Dendritic cell treated with granulocyte-macrophage colony-stimulating factor and Interleukin-4, amounts not matched to agents 40 ng/mL and 50 ng/mL, for 4 days (primary cell): ENCODE measurements around the gene ENOX1.

Source experiments
- H3K27ac Mint-ChIP-seq: one replicate; pipeline ENCODE4 v1.8.0; 2022; ENCODE audit warnings: mild to moderate bottlenecking, mixed read lengths
- H3K27me3 Mint-ChIP-seq: one replicate; pipeline ENCODE4 v1.8.0; 2022; ENCODE audit warnings: mild to moderate bottlenecking, mixed read lengths
- H3K36me3 Mint-ChIP-seq: one replicate; pipeline ENCODE4 v1.8.0; 2022; ENCODE audit warnings: low read depth, mixed read lengths
- H3K4me1 Mint-ChIP-seq: one replicate; pipeline ENCODE4 v1.8.0; 2022; ENCODE audit warnings: low read depth, mixed read lengths
- H3K4me3 Mint-ChIP-seq: one replicate; pipeline ENCODE4 v1.8.0; 2022; ENCODE audit warnings: mild to moderate bottlenecking, moderate library complexity, mixed read lengths
- H3K9me3 Mint-ChIP-seq: one replicate; pipeline ENCODE4 v1.8.0; 2022; ENCODE audit warnings: mixed read lengths
- intact Hi-C: fragments of 100-400 bp; cut with micrococcal nuclease; formaldehyde crosslinking; loops from one replicate; pipeline ENCODE4 v1.15.0; 2022

ENOX1 gene

GRCh38 chr13:43206838-43207237, 579.9 kb downstream of the ENOX1 start:
- no peaks in the 10 kb centered on the region for H3K36me3 Mint-ChIP-seq
- no peak overlapping the region for H3K4me3 Mint-ChIP-seq
- H3K9me3 Mint-ChIP-seq = peaks cover 9% of the 10 kb centered on the region
- H3K4me1 Mint-ChIP-seq = no peaks in the 10 kb centered on the region
- no peaks in the 10 kb centered on the region for H3K27me3 Mint-ChIP-seq
- H3K27ac Mint-ChIP-seq = no peak overlapping the region
- intact Hi-C loops = no loop called here

GRCh38 chr13:43205416-43205815, 581.4 kb downstream of the ENOX1 start:
- Mint-ChIP-seq H3K4me1 (no peaks in the 10 kb centered on the region), H3K36me3 (no peaks in the 10 kb centered on the region), H3K27ac (no peak overlapping the region), H3K4me3 (no peak overlapping the region), H3K27me3 (no peaks in the 10 kb centered on the region), H3K9me3 (peaks cover 9% of the 10 kb centered on the region)
- intact Hi-C loops = no loop called here

GRCh38 chr13:43204591-43204990, 582.2 kb downstream of the ENOX1 start:
- Mint-ChIP-seq H3K4me1 (no peaks in the 10 kb centered on the region), H3K36me3 (no peaks in the 10 kb centered on the region), H3K9me3 (peaks cover 9% of the 10 kb centered on the region), H3K27me3 (peaks cover 2% of the 10 kb centered on the region), H3K4me3 (no peak overlapping the region), H3K27ac (no peak overlapping the region)
- intact Hi-C loops = no loop called here

- H3K27ac Mint-ChIP-seq = no peak overlapping the region
Observed at GRCh38 chr13:43203781-43204180, 583.0 kb downstream of the ENOX1 start.

GRCh38 chr13:43200736-43201135, 586.0 kb downstream of the ENOX1 start:
- no peak overlapping the region for H3K4me3 Mint-ChIP-seq
- H3K9me3 Mint-ChIP-seq = peaks cover 9% of the 10 kb centered on the region
- intact Hi-C loops = no loop called here
- no peaks in the 10 kb centered on the region for H3K4me1 Mint-ChIP-seq
- no peak overlapping the region for H3K27ac Mint-ChIP-seq
- H3K27me3 Mint-ChIP-seq = peaks cover 2% of the 10 kb centered on the region
- no peaks in the 10 kb centered on the region for H3K36me3 Mint-ChIP-seq

More at GRCh38 chr13:43203781-43204180, 583.0 kb downstream of the ENOX1 start:
- intact Hi-C loops = no loop called here
- Mint-ChIP-seq H3K36me3 (no peaks in the 10 kb centered on the region), H3K4me3 (no peak overlapping the region), H3K27me3 (peaks cover 2% of the 10 kb centered on the region), H3K9me3 (peaks cover 9% of the 10 kb centered on the region), H3K4me1 (no peaks in the 10 kb centered on the region)

GRCh38 chr13:43200307-43200706, 586.5 kb downstream of the ENOX1 start:
- Mint-ChIP-seq H3K27ac (no peak overlapping the region), H3K4me3 (no peak overlapping the region), H3K36me3 (no peaks in the 10 kb centered on the region), H3K9me3 (peaks cover 9% of the 10 kb centered on the region), H3K4me1 (no peaks in the 10 kb centered on the region), H3K27me3 (peaks cover 2% of the 10 kb centered on the region)
- intact Hi-C loops = no loop called here

- Mint-ChIP-seq H3K4me3 (no peak overlapping the region), H3K27ac (no peak overlapping the region), H3K4me1 (no peaks in the 10 kb centered on the region), H3K27me3 (peaks cover 6% of the 10 kb centered on the region), H3K36me3 (no peaks in the 10 kb centered on the region), H3K9me3 (no peaks in the 10 kb centered on the region)
- intact Hi-C loops = no loop called here
Observed at GRCh38 chr13:43196750-43197370, 589.9 kb downstream of the ENOX1 start.

- peaks cover 6% of the 10 kb centered on the region for H3K27me3 Mint-ChIP-seq
- no peak overlapping the region for H3K27ac Mint-ChIP-seq
- no peaks in the 10 kb centered on the region for H3K4me1 Mint-ChIP-seq
- H3K4me3 Mint-ChIP-seq = no peak overlapping the region
- no peaks in the 10 kb centered on the region for H3K9me3 Mint-ChIP-seq
- H3K36me3 Mint-ChIP-seq = no peaks in the 10 kb centered on the region
- intact Hi-C loops = no loop called here
Observed at GRCh38 chr13:43196086-43196621, 590.6 kb downstream of the ENOX1 start.

- Mint-ChIP-seq H3K27me3 (peaks cover 6% of the 10 kb centered on the region), H3K4me1 (no peaks in the 10 kb centered on the region), H3K36me3 (no peaks in the 10 kb centered on the region), H3K4me3 (no peak overlapping the region), H3K27ac (no peak overlapping the region), H3K9me3 (no peaks in the 10 kb centered on the region)
- intact Hi-C loops = no loop called here
Observed at GRCh38 chr13:43195551-43195950, 591.2 kb downstream of the ENOX1 start.

- Mint-ChIP-seq H3K4me1 (no peaks in the 10 kb centered on the region), H3K36me3 (no peaks in the 10 kb centered on the region), H3K27me3 (peaks cover 4% of the 10 kb centered on the region), H3K4me3 (no peak overlapping the region), H3K9me3 (no peaks in the 10 kb centered on the region), H3K27ac (no peak overlapping the region)
- intact Hi-C loops = no loop called here
Observed at GRCh38 chr13:43195112-43195511, 591.7 kb downstream of the ENOX1 start.

GRCh38 chr13:43193789-43194420, 592.9 kb downstream of the ENOX1 start:
- Mint-ChIP-seq H3K27ac (no peak overlapping the region), H3K4me3 (no peak overlapping the region), H3K36me3 (no peaks in the 10 kb centered on the region), H3K27me3 (peaks cover 4% of the 10 kb centered on the region), H3K9me3 (no peaks in the 10 kb centered on the region), H3K4me1 (no peaks in the 10 kb centered on the region)
- intact Hi-C loops = no loop called here

- Mint-ChIP-seq H3K4me3 (no peak overlapping the region), H3K9me3 (no peaks in the 10 kb centered on the region), H3K4me1 (no peaks in the 10 kb centered on the region), H3K27me3 (peaks cover 4% of the 10 kb centered on the region), H3K27ac (no peak overlapping the region), H3K36me3 (no peaks in the 10 kb centered on the region)
- intact Hi-C loops = no loop called here
Observed at GRCh38 chr13:43191546-43191945, 595.2 kb downstream of the ENOX1 start.

- no peak overlapping the region for H3K4me3 Mint-ChIP-seq
- no peaks in the 10 kb centered on the region for H3K36me3 Mint-ChIP-seq
- H3K4me1 Mint-ChIP-seq = no peaks in the 10 kb centered on the region
- intact Hi-C loops = no loop called here
- H3K9me3 Mint-ChIP-seq = peaks cover 7% of the 10 kb centered on the region
- no peak overlapping the region for H3K27ac Mint-ChIP-seq
- H3K27me3 Mint-ChIP-seq = no peaks in the 10 kb centered on the region
Observed at GRCh38 chr13:43185226-43185625, 601.5 kb downstream of the ENOX1 start.

- H3K4me3 Mint-ChIP-seq = no peak overlapping the region
- H3K9me3 Mint-ChIP-seq = peaks cover 12% of the 10 kb centered on the region
- intact Hi-C loops = no loop called here
- H3K27ac Mint-ChIP-seq = no peak overlapping the region
- H3K4me1 Mint-ChIP-seq = peaks cover 6% of the 10 kb centered on the region
- H3K36me3 Mint-ChIP-seq = no peaks in the 10 kb centered on the region
- H3K27me3 Mint-ChIP-seq = no peaks in the 10 kb centered on the region
Observed at GRCh38 chr13:43180837-43181236, 605.9 kb downstream of the ENOX1 start.
